GM10248 (cell line): ENCODE results near the gene METTL8.
"Not testable (repeated sequence)": the region's sequence is repeated elsewhere in the genome, so short reads cannot be mapped to it uniquely, and the experiment has no call there.

Experiments
- CTCF ChIA-PET: fragments of 300-600 bp; sonication (Branson Sonifier 250); formaldehyde crosslinking; extraction: SDS; loops from one replicate; lab custom pipeline; 2021; ENCODE audit warnings: antibody characterized with exemption; lab: Yijun Ruan, JAX
- POLR2A ChIA-PET: fragments of 350-650 bp; sonication (Branson Sonifier 250); formaldehyde crosslinking; extraction: SDS; loops from one replicate; lab custom pipeline; 2020; ENCODE audit warnings: antibody characterized with exemption; lab: Yijun Ruan, JAX
- DNase-seq: peaks from one replicate; pipeline ENCODE4 v3.0.0; 2012; ENCODE audit errors: extremely low spot score
- TF ChIP-seq, protein P1 (sequence below): IDR thresholded peaks from 2 replicates; pipeline ENCODE4 v1.5.1; 2012; ENCODE audit warnings: mild to moderate bottlenecking, low read depth; ENCODE audit errors: extremely low read depth, missing control alignments, control extremely low read depth

Gene METTL8

DNA sequence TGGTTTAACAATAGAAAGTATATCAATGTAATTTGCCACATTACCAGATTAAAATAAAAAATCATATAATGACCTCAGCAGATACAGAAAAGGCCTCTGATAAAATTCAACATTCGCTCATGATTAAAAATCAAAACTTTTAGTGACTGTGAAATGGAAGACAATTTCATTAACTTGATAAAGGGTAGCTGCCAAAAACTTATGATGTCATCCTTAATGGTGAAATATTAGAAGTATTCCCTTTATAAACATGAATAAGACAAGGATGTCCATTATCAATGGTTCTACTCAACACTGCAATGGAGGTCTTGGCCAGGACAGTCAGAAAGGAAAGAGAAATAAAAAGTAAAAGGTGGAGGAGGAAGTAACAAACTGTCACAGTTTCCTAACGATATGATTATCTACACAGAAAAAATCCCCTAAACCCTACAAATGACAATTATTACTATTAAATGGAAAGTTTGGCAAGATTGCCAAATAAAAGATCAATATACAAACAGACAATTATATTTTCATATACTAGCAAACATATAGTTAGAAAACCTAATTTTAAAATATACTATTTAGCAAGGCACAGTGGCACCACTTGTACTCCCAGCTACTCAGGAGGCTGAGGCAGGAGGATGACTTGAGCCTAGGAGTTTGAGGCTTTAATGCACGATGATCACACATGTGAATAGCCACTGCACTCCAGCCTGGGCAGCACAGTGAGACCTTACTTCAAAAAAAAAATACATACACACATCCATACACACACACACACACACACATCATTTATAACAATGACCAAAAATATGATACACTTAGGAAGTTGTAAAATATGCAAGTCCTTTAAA is 12.8 kb downstream of the METTL8 start:
- TF ChIP-seq, protein P1, sequence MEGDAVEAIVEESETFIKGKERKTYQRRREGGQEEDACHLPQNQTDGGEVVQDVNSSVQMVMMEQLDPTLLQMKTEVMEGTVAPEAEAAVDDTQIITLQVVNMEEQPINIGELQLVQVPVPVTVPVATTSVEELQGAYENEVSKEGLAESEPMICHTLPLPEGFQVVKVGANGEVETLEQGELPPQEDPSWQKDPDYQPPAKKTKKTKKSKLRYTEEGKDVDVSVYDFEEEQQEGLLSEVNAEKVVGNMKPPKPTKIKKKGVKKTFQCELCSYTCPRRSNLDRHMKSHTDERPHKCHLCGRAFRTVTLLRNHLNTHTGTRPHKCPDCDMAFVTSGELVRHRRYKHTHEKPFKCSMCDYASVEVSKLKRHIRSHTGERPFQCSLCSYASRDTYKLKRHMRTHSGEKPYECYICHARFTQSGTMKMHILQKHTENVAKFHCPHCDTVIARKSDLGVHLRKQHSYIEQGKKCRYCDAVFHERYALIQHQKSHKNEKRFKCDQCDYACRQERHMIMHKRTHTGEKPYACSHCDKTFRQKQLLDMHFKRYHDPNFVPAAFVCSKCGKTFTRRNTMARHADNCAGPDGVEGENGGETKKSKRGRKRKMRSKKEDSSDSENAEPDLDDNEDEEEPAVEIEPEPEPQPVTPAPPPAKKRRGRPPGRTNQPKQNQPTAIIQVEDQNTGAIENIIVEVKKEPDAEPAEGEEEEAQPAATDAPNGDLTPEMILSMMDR, result no peak
- CTCF ChIA-PET, result interaction anchor here (1.1 to 7.7 kb wide), 3 partner anchors 10 to 334 kb away, joined by 3 to 73 read pairs (median 3); partner anchors contain the start of genes DCAF17 and METTL8
- DNase-seq, result peak; percentile 24
- POLR2A ChIA-PET, result no interaction called here

DNA sequence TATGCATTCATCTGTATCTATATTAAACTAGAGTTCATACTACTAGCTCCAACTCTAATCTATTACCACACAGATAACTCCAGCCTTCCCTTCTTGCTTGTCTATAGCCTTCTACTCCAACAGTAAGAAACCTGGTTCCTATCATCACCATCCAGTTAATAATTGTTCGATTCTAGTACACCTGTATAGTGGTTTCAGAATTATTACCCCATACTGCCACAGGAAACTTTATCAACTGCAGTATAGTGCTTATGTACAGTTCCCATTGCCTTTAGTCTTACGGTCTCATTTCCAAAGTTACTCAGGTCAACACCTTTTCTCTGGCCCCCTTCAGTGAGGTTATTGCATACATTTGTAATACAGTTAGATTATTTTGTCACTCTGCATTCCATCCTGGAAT is 14.5 kb downstream of the METTL8 start:
- CTCF ChIA-PET, result interaction anchor here (1.1 to 7.7 kb wide), 2 partner anchors 12 to 40 kb away, joined by 3 to 73 read pairs; partner anchors contain the start of genes DCAF17 and METTL8
- no peak for DNase-seq
- POLR2A ChIA-PET, result interaction anchor here (1.8 kb wide), 1 partner anchor 14 kb away, joined by 6 read pairs; the partner anchor contains the start of genes DCAF17 and METTL8
- TF ChIP-seq, protein P1, result no peak

DNA sequence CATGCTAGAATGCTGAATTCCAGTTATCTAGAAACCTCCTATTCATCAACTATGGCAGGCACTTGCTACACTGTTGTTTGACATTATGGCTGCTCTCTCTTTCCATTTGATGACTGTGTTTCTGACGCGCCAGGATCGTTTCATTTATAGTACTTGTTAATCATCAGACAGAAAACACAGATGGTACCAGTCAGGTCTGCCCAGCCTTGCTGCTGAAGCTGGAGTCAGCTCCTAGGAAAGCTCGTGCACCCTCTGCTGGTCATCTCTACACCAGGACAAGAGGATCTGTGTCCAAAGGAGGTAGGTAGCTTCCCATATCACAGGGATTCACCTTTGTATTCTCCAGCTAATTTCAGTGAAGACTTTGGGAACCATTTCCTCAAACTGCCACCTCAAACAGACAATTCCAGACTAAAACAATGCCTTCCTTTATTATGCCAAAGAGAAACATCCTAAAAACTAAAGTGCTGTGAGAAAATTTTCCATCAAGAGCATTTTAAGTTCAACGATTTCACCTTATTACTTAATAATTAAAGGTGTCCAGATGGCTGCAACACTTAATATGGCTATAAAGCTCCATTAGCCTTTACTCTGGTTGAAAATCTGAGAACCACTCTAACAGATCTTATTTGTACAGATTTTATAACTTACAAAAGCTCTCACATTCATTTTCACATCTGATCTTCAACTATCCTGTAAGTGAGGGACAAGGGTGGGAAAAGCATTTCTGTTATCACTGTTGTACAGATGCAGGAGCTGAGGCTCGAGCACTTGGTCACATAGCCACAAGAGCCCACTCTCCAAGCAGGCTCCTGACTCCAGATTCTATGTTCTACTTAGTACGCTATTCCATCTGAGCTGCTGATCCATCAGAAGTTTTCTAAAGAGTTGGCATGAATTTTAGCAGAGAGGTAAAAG is 17.5 kb downstream of the METTL8 start:
- TF ChIP-seq, protein P1, result peak; percentile 80
- POLR2A ChIA-PET, result interaction anchor here (0.5 to 1.4 kb wide), 12 partner anchors 9 to 506 kb away, joined by 3 to 6 read pairs (median 4); partner anchors contain the start of genes DCAF17, HAT1, METTL8 and TLK1

DNA sequence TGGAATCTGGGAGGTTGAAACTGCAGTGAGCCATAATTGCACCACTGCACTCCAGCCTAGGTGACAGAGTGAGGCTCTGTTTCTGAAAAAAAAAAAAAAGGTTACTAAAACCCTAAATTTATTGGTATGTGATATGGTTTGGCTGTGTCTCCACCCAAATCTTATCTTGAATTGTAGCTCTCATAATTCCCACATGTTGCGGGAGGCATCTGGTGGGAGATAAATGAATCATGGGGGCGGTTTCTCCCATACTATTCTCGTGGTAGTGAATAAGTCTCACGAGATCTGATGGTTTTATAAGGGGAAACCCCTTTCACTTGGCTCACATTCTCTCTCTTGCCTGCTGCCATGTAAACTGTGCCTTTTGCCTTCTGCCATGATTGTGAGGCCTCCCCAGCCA is 19.1 kb downstream of the METTL8 start:
- CTCF ChIA-PET, result interaction anchor here (0.9 to 1.6 kb wide), 4 partner anchors 15 to 89 kb away, joined by 3 to 4 read pairs (median 3); no protein-coding TSS in a partner anchor
- DNase-seq, result not testable (repeated sequence)
- POLR2A ChIA-PET, result interaction anchor here (0.6 to 1.0 kb wide), 2 partner anchors 9 to 90 kb away, joined by 3 read pairs; no protein-coding TSS in a partner anchor

More for the DNA sequence above, 17.5 kb downstream of the METTL8 start:
- DNase-seq, result peak; percentile 74
- CTCF ChIA-PET, result interaction anchor here (0.6 to 7.7 kb wide), 53 partner anchors 9 to 487 kb away, joined by 3 to 73 read pairs (median 4); partner anchors contain the start of genes DCAF17, GORASP2 and METTL8

DNA sequence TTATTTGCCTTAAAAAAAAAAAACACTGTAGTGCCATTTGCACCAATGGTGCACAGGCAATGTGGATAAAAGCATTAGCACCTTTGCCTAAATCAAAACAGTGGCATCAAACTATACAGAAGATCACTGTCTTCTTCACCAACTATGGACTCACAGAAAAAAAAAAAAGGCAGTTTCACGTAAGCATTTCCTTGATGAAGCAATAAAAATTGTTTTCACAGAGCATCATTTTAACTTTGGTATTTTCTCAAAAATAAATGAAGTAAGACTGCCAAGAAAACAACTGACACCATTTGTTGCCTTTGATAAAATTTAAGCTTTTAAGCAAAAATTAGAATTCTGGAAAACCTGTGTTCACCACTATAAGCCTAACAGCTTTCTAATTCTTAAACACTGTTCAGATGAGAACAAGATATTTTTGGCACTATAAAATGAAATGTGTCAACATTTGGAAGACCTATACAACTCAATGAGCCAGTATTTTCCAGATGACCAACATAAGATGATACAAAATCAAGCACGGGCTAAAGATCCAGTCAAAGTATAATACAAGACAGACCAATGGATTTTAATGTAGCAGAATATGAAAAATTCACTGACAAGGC is 21.1 kb downstream of the METTL8 start:
- TF ChIP-seq, protein P1, result no peak
- CTCF ChIA-PET, result interaction anchor here (1.1 kb wide), 1 partner anchor 19 kb away, joined by 3 read pairs; no protein-coding TSS in a partner anchor
- no peak for DNase-seq
- POLR2A ChIA-PET, result no interaction called here

DNA sequence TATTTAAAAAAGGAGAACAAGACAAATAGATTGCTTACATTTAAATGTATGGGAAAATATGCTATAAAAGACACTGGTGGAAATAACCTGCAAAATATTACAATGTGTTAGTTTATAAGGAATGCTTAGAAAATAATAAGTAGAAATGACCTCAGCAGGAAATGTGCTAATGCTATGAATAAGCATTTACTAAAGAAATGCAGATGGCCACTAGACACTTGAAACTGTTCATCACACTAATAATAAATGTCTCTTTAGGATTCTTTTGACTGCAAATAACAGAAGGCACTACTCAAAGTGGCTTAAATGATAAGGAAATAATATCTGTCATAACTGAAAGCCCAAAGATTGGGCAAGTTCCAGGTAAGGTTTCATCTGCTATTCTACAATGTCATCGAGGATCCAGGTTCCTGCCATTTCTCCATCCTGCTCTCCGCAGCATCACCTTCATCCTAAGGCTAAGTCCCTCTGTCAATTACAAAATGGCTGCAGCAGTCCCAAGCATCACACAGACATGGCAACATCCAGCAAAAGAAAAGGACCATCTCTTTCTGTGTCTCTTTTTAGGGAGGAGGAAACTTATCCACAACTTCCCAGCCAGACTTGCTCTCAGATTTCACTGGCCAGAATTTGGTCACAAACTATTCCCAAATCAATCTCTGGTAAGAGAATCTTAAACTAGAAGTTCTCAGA is 21.9 kb downstream of the METTL8 start:
- TF ChIP-seq, protein P1, result no peak
- CTCF ChIA-PET, result interaction anchor here (2.7 kb wide), 1 partner anchor 12 kb away, joined by 7 read pairs; no protein-coding TSS in a partner anchor
- POLR2A ChIA-PET, result no interaction called here
- DNase-seq, result no peak
